ENCODE data around the gene SAMHD1.
A peak's percentile ranks its signal among the peaks of the same experiment; 100 is the strongest.

The SAMHD1 gene

DNA sequence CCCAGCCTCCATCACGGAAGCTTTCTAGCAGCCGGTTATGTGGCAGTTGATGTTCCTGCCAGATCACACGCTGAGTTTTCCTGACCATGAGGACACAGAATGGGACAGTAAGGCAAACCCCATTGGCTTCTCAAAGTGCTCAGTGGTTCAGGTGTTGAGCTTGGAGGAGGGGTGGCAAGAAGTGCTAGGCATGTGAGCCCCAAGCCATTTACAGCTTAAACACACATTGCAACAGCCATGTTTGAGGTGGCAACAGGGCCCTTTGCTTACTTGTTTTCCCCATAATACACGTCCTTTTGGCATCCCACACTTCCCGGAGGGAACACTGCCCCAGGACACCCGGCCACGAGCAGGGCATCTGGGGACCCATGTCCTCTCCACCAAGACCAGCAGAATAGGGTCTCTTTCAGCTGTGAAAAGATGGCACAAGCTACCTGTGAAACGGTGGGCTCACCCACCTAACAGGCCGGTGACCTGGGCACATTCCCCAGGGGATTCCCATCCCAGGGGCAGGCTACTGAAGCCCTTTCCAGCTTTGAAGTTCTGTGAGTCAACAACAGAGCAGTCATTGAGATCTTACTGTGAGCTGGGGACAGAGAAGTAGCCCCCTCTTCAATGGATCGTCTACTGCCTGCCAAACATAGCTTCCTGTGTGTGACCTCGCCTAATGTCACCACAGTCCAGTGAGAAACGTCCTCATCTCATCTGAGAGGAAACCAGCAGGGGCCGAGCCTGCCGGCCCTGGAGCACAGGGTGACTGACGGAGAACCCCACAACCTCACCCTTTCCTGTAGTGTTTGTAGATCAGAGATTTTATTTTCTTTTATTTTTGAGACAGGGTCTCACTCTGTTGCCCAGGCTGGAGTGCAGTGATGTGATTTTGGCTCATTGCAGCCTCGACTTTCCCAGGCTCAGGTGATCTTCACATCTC, 79.6 kb downstream of the SAMHD1 start:
- DNase-seq, result no peak

DNA sequence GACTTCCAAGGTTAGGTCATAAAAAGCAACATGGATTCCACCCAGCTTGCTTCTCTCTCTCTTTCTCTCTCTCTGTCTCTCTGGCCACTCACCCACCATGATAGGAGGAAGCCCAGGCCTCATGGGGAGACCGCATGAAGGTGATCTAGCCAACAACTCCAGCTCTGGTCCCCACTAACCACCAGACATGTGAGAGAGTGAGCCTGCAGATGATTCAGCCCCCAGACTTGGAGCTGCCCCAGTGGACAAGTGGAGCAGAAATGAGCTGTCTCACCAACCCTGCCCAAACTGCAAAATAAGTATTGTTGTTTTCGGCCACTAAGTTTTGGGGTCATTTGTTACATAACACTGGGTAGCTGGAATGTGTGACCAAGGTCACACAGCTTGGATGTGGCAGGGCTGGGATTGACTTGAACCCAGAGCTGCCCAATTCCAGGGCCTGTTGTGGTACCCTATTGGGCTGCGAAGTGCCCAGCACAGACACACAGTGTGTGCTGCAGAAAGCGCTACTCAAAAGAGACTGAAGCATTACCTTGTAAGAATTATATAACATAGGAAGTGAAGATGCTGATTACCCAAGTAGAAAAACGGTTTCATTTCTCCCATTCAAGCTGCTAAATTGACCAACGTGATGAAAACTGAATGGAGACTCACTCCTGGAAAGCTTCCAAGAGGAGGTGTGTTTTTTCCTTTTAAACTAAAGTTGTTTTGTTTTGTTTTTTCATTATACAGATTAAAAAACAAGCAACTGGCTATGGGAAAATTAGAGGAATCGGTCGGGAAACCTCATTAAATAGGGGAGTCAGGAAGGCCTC, 84.6 kb downstream of the SAMHD1 start:
- no peak for DNase-seq

DNA sequence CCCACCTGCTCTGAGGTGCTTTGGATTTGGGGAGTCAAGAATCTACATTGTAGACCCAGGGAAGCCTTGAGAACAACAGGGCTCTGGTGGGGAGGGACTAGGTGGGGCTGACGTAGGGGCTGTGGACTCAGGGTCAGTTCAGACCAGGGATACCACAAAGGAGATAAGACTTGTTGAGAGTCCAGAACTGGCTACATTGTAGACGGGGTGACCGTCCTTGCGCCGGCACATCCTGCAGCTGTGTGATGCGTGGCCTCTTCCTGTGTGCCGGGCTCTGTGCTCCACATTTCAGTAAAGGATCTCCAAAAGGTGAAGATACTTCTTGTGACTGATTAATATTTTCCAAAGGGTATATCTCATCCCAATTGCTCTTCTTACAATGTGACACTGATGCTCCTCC, 85.3 kb downstream of the SAMHD1 start:
- no peak for DNase-seq

DNA sequence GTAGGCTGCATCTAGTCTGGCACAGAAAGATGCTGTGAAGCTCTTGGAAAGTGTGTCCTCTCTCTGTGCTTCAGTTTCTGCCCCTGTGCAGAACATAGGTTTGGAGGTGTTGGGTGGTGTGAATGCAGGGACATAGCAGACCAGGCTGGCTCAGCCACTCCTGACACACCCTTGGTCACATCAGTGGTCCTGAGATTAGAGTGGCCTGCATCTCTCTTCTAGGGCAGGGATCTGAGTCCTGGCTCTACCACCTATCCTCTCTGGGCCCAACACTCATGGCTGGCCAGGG, 85.7 kb downstream of the SAMHD1 start:
- DNase-seq, result no peak

DNA sequence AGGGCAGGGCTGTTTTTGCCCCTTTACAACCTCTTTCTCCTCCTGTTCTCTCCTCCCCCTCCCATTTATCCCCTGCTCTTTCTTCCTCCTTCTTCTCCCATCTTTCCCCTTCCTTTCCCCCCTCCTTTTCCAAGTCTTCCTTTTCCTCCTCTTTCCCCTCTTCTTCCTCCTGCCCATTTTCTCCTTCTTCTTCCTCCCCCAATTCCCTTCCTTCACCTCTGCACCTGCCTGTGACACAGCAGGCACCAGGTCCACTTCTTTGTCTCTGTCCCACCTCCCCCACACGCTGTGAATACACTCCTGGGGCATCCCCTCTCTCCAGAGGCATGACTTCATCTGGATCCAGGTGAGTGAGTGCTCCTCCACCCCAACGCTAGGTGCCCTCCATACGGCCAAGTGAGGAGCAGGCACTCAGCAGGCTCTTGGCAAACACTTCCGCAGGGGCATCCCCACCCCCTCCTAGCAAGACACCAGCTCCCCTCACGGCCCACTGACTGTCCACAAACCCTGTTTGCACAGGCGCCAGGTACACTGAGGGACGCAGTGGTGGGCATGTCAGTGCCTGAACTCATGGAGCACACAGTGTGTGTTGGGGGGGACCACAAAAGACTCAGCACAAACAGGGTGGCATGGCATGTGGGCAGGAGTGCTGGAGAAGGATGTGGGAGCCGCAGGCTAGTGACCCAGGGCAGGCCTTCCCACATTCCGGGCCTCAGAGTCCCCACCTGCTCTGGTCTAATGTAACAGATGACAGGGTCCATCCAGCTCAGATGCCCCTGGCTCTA, 86.2 kb downstream of the SAMHD1 start:
- no peak for DNase-seq

DNA sequence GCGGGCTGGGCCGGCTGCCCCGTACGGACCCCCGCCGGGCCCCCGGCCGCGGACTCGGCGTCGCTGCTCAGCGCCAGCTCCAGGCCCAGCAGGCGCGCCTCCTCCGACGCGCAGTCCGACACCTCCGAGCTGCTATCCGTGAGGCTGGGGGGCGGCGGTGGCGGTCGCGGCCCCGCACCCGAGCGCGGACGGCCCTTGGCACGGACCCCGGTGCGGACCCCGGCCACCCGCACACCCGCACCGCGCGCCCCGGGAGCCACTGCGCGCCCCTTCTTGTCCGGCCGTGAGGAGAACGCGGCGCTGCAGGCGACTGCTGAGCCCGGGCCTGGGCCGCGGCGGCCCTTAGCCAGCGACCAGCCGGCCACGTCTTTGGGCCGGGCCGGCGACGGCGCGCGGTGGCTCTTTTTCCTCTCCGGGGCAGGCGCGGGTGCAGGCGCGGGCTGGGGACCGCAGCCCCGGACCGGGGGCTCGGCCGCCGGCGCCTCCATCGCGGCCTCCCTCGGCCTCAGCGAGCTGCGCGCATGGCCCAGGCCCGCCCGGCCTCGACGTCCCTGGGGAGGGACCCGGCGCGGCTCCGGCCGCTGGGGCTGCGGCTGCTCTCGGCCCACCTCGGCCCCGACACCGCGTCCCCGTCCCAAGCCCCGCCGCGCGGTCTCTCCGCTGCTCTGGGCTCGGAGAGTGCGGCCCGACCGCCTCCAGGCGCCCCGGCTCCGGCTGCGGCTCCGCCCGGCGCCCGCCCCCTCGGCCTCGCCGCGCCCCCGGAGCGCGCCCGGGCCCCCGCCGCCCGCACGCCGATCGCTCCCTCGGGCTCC, 88.4 kb downstream of the SAMHD1 start:
- DNase-seq, result peak; percentile 47

DNA sequence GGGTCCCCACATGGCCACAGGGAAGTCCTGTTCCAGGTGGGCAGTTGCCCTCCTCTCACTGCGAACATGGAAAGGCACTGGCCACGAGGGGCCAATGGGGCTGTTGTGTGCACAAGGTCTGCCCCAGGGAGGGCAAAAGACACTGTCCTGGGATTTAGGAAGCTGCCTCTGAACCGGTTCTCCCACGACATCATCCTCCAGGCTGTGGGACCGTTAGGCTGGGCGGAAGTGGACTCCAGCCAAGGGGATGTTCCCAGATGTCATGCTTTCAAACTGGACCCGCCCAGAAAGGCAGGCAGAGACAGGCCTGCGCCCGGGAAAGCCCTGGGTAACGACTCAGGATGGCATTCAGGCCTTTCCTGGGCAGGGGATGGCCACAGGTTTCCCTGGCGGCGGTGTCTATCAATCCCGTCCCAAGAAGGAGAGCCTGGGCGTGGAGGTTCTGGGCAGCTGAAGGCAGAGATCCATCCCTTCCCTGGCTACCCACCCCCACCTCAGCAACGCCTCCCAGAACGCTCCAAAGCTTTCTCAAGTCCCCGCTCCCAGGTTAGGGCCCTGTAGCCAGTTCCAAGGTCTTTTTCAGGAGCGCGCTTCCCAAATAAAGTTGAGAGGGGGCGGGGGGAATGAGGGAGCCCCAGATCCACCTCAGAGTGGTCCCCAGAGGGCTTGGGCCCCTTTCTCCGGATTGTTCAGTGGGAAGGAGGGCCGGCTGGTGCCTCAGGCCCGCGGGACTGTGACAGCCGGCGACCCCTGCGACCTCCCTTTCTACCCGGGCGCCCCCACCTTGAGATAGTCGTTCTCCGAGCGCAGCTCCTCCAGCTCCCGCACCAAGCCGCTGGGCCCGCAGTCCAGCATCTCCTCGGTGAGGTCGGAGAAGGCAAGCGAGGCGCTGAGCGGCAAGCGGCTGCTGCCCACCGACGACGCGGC, 89.4 kb downstream of the SAMHD1 start:
- peak; percentile 92 for DNase-seq

DNA sequence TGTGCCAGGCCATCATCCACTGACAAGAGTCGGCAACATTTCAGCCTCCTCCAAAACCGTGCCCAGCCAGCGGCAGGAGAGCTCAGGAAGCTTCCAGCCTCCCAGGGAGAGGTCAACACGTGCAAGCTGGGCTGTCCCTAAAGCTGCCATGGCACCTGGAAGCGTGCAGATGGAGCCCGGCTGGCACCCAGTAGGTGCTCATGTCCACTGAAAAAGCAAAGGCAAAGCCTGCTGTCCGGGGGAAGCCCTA, 90.0 kb downstream of the SAMHD1 start:
- DNase-seq, result no peak

DNA sequence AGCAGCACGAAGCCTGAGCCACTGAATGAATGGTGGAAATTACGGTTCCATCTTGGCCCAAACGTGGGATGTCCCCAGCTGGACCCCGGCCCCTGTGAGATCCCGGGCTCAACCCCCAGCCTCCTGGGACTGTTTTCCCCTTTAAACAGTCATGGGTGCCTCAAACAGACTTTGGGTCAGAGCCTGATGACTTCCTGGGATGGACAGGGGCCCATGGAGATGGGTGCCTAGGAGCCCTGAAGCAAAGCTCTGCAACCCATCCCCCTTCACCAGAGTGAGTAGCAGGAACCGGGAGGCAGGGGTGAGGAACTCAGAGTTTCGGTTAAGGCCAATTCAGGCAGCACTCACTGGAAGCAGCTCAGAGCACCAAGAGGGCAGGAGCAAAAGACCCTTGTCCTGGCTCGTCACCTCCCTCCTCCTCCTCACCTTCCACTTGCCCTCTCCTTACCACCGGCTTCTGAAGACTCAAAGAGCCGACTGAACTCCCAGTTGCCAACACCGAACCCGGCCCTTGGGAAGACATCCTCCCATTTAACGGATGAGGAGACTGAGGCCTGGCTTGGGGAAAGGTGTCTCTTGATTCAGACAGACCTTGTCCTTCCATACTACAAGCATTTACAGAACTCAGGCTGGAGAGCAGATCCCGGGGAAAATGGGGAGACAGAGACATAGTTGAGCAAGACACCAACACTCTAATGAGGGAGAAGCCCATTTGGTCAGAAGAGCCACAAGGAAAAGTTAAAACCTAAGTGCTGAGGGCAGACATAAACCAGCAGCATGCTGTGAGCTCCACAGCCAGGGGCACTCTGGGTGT, 90.5 kb downstream of the SAMHD1 start:
- DNase-seq, result no peak

DNA sequence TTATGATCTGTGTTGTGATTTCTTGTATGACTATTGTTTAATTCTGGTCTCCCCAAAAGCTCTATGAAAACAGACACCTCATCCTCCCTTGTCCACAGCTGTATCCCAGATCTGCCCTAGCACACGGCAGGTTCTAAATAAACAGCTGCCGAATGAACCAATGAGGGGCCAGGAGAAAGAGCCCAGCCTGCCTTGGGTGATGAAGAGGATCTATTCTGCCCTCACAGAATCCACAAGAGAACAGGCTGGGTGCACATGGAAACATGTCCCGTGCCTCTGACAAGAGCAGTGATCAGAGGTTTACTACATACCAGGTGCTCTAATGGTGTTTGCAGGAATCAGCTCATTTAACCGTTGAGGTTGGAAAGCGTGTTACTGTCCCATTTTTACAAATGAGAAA, 91.2 kb downstream of the SAMHD1 start:
- no peak for DNase-seq

DNA sequence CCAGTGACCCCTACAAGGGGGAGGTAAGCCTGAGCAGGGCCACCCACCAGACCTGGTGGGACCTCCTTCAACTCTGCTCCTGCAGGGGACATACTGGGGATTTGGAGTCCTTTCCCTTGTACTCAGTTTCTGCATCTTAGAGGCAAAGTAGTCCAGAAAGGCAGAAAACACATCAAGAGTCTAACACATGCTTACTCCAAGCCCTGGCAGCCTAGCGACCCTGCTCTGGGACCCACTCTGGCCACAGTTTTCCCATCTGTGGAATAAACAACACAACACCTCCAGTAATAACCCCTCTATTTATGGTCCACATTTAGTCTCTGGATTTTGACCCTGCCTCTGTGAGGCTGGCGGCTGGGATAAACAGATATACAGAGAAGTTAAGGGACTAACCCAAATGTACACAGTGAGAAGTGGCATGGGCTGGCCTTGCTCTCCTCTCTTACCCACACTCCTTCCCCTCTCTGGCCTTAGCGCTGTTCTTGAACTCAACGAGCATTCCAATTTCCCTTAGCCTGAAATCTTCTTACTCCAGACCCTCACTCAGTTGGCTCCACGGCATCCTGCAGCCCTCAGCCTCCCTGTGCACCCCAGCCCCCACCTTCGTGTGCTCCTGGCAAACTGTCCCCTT, 91.7 kb downstream of the SAMHD1 start:
- no peak for DNase-seq

DNA sequence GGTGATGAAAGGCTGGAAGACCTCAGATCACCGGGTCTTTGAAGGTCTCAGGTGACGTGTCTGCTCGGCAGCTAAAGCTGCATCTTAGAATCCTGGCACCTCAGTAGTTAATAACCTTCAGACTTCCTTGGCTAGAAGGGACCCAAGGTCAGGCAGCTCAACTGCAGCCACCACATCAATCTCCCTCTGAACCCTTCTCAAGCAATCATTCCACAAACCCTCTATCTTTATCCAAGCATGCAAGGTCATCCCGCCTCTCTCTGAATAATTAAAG, 92.3 kb downstream of the SAMHD1 start:
- DNase-seq, result no peak

DNA sequence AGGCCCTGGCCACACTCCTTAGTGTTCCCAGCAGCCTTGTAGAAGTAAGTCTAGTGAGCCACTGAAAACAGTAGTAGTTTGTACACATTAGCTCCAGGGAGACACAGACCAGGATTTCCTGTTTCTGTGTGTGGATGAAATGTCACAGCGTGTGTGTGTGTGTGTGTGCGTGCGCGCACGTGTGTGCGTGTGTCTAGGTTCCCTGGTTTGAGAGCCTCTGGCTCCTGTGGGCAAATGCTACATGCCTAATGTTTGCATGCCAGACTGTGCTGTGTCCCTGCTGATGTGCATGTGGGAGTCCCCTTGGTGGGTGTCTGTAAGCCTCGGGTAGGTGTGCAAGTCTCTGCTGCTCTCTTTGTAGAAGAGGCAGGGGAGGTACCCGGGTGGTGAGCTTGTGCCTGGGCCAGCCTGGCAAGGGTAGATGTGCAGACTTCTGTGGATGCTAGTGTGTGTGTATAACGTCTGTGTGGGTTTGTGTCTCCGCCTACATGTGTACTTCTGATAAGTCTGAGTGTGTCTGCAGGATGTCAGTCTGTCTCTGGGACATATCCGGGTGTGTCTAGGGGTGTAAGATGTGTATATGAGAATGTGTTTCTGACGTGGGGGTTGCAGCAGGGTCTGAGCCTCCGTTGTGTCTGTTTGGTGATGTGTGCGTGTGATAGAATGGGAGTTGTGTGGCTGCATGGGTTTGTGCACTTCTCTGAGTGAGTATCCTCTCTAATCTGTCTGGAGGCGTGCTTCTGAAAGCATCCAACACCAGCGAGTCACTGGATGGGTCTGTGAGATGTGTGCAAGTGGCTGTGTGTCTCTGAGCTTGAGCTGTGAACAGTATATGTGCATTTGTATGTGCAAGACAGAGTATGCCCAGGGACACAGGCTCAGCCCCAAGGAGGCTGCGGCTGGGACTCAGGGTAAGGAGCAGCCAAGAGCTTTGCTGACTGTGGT, 94.5 kb downstream of the SAMHD1 start:
- DNase-seq, result peak; percentile 53

DNA sequence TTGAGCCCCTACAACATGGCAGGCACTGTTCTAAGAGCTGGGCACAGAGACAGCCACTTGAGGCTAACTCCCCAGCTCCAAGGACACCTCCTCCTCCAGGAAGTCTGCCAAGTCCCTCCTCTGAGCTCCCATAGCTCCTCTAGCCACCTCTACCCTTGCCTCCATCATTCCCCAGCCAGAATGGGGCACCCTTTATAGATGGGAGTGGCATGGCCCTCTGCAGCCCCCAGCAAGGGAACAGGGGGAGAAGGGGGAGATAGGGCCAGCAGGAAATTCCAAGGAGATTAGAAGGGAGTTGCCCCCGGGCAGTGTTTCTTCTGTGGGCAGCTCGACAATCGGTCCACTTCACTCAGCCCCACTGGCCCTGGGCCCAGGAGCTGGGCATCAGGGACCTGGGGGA, 95.3 kb downstream of the SAMHD1 start:
- DNase-seq, result no peak

DNA sequence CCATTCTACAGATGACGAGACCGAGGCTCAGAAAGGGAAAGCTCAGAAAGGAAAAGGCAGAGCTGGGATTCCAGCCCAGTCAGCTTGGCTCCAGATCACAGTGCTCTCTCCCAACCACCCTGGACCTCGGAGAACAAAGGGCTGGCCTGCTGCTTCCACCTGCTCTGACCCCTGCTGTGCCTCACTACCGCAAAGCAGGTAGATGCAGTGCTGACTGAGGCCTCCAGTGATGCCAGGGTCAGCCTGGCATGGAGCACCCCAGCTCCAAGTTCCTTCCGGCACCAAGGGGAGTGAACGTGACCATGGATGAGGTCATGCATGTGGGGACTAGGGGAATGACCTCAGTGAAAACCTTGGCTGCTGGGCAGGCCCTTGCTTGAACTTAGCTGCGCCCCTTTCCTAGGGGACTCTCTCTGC, 96.3 kb downstream of the SAMHD1 start:
- no peak for DNase-seq

DNA sequence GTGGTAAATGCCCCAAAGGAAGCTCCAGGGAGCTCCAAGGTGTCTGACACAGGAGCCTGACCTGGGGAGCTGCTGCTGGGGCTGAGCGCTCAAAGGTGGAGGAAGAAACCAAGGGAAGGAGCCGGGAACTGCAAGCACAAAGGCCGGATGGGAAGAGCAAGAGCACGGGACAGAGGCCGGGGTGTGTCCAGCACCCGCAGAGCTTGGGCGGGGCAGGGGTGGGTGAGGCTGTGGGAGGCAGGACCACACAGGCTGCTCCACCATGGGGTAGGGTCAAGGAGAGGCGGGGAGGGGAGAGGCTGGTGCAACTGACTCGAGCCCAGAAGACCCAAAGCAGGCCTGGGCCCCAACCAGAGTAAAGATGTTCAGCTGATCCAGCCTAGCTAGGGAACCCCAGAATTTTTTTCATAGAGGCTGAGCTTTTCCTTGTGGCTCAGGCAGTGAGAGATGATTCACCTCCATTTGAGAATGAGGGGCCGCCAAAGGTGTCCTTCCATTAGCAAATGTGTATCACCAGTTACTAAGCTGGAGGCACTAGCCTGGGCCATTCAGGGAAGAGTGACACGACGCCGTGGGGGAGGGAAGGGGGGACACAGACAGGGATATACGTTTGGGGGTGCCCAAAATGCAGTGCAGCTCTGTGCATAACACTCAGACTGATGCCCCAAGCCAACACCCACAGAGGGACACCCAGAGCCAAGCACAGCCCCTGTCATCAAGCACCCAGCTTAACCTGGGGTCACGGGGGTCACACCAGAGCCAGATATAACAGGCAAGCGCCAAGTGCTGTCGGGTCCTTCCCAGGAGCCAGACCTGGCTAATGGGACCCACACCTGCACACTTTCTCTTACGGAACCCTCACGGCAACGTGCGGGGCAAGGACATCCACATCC, 96.9 kb downstream of the SAMHD1 start:
- DNase-seq, result no peak

DNA sequence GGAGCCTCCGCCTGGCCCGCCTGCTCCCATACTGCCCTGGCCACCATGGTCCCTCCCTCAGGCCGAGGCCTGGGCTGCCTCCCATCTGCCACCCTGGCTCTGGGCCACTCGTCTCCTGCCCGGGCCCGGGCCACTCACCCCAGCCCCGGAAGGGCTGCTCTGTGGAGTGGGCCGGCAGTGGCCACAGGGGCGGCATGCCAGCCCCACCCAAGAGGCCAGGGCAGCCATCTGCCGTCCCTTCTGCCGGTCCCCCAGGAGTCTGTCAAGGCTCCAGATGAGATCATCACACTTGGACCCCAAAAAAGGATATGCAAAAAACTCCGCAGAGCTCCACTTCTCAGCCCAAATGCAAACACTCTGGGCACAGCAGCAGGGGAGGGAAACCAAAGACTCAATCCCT, 99.3 kb downstream of the SAMHD1 start:
- no peak for DNase-seq

DNA sequence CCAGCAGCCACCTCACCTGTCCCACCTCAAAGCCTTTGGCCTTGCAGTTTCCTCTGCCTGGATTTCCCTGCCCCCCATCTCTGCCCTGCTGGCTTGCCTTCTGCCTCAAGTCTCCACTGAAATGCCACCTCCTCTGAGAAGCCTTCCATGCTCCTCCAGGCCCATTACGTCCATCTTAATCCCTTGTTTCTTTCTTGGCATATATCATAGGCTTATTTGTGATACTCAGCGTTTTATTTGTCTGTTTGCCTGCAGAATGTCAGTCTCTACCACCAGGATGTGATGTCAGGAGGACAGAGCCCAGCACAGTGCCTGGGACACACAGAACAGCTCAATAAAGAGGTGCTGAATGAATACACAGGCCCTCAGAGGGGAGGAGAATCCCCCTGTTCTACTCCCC, 100.0 kb downstream of the SAMHD1 start:
- DNase-seq, result no peak
